PC-3 (cell line): ENCODE data around the gene SLIT1. TPM values are rescaled to one million over a fixed set of nuclear protein-coding genes. Genes with fewer than 3 reads are reported as not detected.

Source experiments
- ATAC-seq: fragments of 200-7000 bp; cut with Tn5 transposase; 2 replicates; pipeline ENCODE4 v1.9.1; 2020; ENCODE audit warnings: mild to moderate bottlenecking, moderate library complexity
- BruUV-seq: library from RNA; stranded (reverse); fragments of 400-500 nt; replicated peaks from 2 replicates; lab custom pipeline; 2021; lab: Mats Ljungman, UMichigan
- CTCF ChIA-PET: fragments of 300-600 bp; sonication (Branson Sonifier 250); formaldehyde crosslinking; loops from one replicate; lab custom pipeline; 2022; ENCODE audit warnings: antibody characterized with exemption; lab: Charles Lee
- POLR2A ChIA-PET: fragments of 300-600 bp; sonication (Branson Sonifier 250); formaldehyde crosslinking; loops from one replicate; lab custom pipeline; 2022; ENCODE audit warnings: antibody characterized with exemption; ENCODE audit not compliant: unreplicated experiment; lab: Charles Lee
- DNase-seq: peaks from one replicate; pipeline ENCODE4 v3.0.0-alpha.2; 2015
- H2AFZ ChIP-seq: fragments of 300-600 bp; sonication (generic); 2 replicates; pipeline ENCODE4 v1.6.0; 2016; ENCODE audit warnings: antibody characterized with exemption, low read length
- H3F3A ChIP-seq: fragments of 300-600 bp; sonication (generic); one replicate; pipeline ENCODE4 v1.6.0; 2017; ENCODE audit warnings: antibody characterized with exemption, low read length, control low read depth, mild to moderate bottlenecking; ENCODE audit not compliant: unreplicated experiment
- H3K27ac ChIP-seq: fragments of 300-600 bp; sonication (generic); 2 replicates; pipeline ENCODE4 v1.5.1; 2016; ENCODE audit warnings: mild to moderate bottlenecking, low read length
- H3K27me3 ChIP-seq: fragments of 300-600 bp; sonication (generic); 2 replicates; pipeline ENCODE4 v1.6.1; 2016; ENCODE audit warnings: low read length, mixed read lengths
- H3K36me3 ChIP-seq: fragments of 300-600 bp; sonication (generic); 2 replicates; pipeline ENCODE4 v1.6.1; 2016; ENCODE audit warnings: low read depth, mixed run types, low read length, mixed read lengths
- H3K4me1 ChIP-seq: fragments of 300-600 bp; sonication (generic); 2 replicates; pipeline ENCODE4 v1.5.1; 2016; ENCODE audit warnings: low read length; ENCODE audit not compliant: insufficient read depth
- H3K4me2 ChIP-seq: fragments of 300-600 bp; sonication (generic); 2 replicates; pipeline ENCODE4 v1.6.0; 2016; ENCODE audit warnings: low read length
- H3K4me3 ChIP-seq: fragments of 300-600 bp; sonication (generic); 2 replicates; pipeline ENCODE4 v1.5.1; 2016; ENCODE audit warnings: mild to moderate bottlenecking, low read length, mixed read lengths
- H3K79me2 ChIP-seq: fragments of 300-600 bp; sonication (generic); 2 replicates; pipeline ENCODE4 v1.6.1; 2017; ENCODE audit warnings: low read length, mixed read lengths
- H3K9ac ChIP-seq: fragments of 300-600 bp; sonication (generic); 2 replicates; pipeline ENCODE4 v1.6.0; 2016; ENCODE audit warnings: mild to moderate bottlenecking, low read length
- H3K9me2 ChIP-seq: fragments of 300-600 bp; sonication (generic); replicated peaks from 2 replicates; pipeline ENCODE4 v1.6.1; 2016; ENCODE audit warnings: mixed run types, low read length, mixed read lengths
- H3K9me3 ChIP-seq: fragments of 300-600 bp; sonication (generic); 2 replicates; pipeline ENCODE4 v1.6.1; 2016; ENCODE audit warnings: low read length, mixed read lengths
- H4K20me1 ChIP-seq: fragments of 300-600 bp; sonication (generic); 2 replicates; pipeline ENCODE4 v1.6.1; 2016; ENCODE audit warnings: low read length, mixed read lengths
- EZH2 ChIP-seq: fragments of 300-600 bp; sonication (generic); IDR thresholded peaks from one replicate; pipeline ENCODE4 v1.6.1; 2017; ENCODE audit warnings: antibody characterized with exemption, mild to moderate bottlenecking, low read length; ENCODE audit not compliant: unreplicated experiment
- EZH2phosphoT487 ChIP-seq: fragments of 300-600 bp; sonication (generic); IDR thresholded peaks from 2 replicates; pipeline ENCODE4 v1.6.1; 2018; ENCODE audit warnings: mild to moderate bottlenecking, antibody characterized with exemption, low read length, borderline replicate concordance
- intact Hi-C: fragments of 100-400 bp; cut with micrococcal nuclease; formaldehyde crosslinking; loops from 2 replicates; pipeline ENCODE4 v1.9.0; 2023
- total RNA-seq: library from RNA; depleted of rRNA; stranded (reverse); fragments of >200 nt; gene quantifications from 2 replicates; pipeline ENCODE4 v1.2.3, GENCODE V29; 2014
- TF ChIP-seq, protein P1 (sequence below): fragments of 300-600 bp; sonication (generic); conservative IDR thresholded peaks from 2 replicates; pipeline ENCODE4 v1.5.1; 2017; ENCODE audit warnings: antibody characterized with exemption, low read depth, mild to moderate bottlenecking, low read length

The SLIT1 gene
- total RNA-seq, 1 experiment from 2014 or later: not detected

DNA sequence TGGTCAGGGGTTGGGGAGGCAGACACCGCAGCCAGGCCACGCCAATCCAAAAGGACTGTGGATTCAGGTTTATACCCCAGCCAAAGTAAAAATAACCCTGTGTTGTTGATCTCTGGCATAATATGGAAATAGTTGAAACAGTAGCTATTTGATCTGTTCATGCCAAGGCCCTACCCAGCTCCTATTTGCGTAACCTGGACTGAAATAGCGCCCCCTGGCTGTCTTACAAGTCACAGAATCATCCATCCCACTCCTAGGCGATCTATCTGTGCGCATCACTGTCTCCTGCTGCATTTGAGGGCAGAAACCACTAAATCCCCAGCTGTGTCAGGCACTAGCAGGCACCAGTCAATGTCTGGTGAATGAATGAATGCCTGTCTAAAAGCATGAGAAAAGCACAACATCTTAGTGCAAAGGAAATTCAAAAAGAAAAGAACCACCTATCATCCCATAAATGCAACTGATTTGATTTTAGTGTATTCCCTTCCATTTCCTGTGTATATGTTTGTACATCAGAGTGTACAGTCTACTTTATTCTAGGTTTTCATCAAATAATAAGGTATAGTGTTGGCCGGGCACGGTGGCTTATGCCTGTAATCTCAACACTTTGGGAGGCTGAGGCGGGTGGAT is 160.0 kb downstream of the SLIT1 start:
- TF ChIP-seq, protein P1, sequence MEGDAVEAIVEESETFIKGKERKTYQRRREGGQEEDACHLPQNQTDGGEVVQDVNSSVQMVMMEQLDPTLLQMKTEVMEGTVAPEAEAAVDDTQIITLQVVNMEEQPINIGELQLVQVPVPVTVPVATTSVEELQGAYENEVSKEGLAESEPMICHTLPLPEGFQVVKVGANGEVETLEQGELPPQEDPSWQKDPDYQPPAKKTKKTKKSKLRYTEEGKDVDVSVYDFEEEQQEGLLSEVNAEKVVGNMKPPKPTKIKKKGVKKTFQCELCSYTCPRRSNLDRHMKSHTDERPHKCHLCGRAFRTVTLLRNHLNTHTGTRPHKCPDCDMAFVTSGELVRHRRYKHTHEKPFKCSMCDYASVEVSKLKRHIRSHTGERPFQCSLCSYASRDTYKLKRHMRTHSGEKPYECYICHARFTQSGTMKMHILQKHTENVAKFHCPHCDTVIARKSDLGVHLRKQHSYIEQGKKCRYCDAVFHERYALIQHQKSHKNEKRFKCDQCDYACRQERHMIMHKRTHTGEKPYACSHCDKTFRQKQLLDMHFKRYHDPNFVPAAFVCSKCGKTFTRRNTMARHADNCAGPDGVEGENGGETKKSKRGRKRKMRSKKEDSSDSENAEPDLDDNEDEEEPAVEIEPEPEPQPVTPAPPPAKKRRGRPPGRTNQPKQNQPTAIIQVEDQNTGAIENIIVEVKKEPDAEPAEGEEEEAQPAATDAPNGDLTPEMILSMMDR: peak; percentile 65
- no peak for TF ChIP-seq EZH2phosphoT487
- no peak for TF ChIP-seq EZH2
- BruUV-seq: no TSS peak
- CTCF ChIA-PET: no interaction called here
- ATAC-seq (no peak), DNase-seq (peak; percentile 25)
- Histone ChIP-seq H3K4me1 (peaks cover 35% of the 10 kb centered on the region), H3K79me2 (no peaks in the 10 kb centered on the region), H3K36me3 (no peaks in the 10 kb centered on the region; the same call in 1 of the 2 replicates), H3K9me3 (no peaks in the 10 kb centered on the region), H3K27ac (no peak overlapping the region), H3K9me2 (no peaks in the 10 kb centered on the region), H4K20me1 (no peaks in the 10 kb centered on the region), H2AFZ (no peak overlapping the region), H3K9ac (no peak overlapping the region), H3K27me3 (no peaks in the 10 kb centered on the region), H3K4me3 (no peak overlapping the region), H3F3A (no peaks in the 10 kb centered on the region), H3K4me2 (no peak overlapping the region)
- intact Hi-C loops: loop anchor here (5.0 to 10.0 kb wide), 2 partner anchors 193 to 261 kb away; partner anchors contain the start of gene LCOR
- POLR2A ChIA-PET: interaction anchor here (0.5 kb wide), 1 partner anchor 162 kb away, joined by 3 read pairs; no protein-coding TSS in a partner anchor

DNA sequence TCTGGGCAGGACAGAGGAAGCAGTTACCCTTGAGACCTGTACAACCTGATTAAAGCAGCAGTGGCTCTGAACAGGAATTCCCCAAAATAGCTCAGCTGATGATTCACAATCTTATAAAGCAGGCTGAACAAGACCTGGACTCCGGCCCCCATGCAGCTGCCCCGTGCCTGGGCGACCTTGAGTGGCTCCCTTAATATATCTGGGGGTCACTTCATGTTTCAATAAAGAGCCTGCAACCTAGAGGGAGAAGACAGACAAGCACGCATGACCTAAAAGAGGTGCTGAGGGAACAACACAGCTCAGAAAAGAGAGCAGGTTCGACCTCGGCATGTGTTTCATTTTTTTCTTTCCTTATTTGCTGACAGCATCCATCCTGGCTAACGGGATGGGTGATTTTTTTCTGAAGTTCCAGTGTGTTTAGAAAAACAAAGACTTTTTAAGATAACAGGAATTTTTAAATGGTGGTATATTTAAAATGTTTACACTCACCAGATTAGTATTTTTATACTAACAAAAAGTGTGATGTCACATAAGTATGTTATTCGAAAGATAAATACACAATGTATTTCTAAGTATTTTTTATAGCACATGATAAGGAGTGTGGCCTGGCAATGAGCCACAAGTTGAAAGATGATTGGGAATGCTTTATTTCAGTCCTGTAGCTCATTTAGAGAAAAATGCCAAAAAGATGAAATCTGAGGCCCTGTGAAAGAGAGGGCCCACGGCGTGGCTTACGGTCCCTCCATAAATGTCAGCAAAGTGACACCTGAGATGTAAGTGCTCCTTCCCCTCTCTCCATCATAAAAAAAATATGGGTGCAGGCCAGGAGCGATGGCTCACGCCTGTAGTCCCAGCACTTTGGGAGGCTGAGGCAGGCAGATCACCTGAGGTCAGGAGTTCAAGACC is 161.3 kb downstream of the SLIT1 start:
- Histone ChIP-seq H3K79me2 (no peaks in the 10 kb centered on the region), H3K27ac (peak overlapping the region; percentile 90), H3K9me3 (no peaks in the 10 kb centered on the region), H4K20me1 (no peaks in the 10 kb centered on the region), H3K4me1 (peaks cover 35% of the 10 kb centered on the region), H3K36me3 (no peaks in the 10 kb centered on the region; the same call in 1 of the 2 replicates), H3K9me2 (no peaks in the 10 kb centered on the region), H3K4me3 (peak overlapping the region; percentile 57), H3F3A (no peaks in the 10 kb centered on the region), H3K9ac (peak overlapping the region; percentile 45), H3K4me2 (peak overlapping the region; percentile 86), H2AFZ (peak overlapping the region; percentile 64; the same call in 1 of the 2 replicates), H3K27me3 (no peaks in the 10 kb centered on the region)
- POLR2A ChIA-PET: no interaction called here
- CTCF ChIA-PET: interaction anchor here (0.6 to 1.7 kb wide), 2 partner anchors 13 to 193 kb away, joined by 4 to 6 read pairs; no protein-coding TSS in a partner anchor
- intact Hi-C loops: loop anchor here (5.0 to 10.0 kb wide), 3 partner anchors 182 to 260 kb away; partner anchors contain the start of gene LCOR
- BruUV-seq: no TSS peak
- peak; percentile 85 for ATAC-seq
- DNase-seq: peak; percentile 84
- TF ChIP-seq EZH2: no peak
